Gastroesophageal sphincter (tissue), 3 donors: ENCODE results near the gene HNRNPH2.

Source experiments
- CTCF ChIP-seq, 4 experiments: fragments of 200-600 bp in 2 of 4; fragments of 450-650 bp in 2 of 4; sonication (generic) in 1 of 4; IDR thresholded peaks; one replicate each; pipeline ENCODE4 v1.5.1; 2017 to 2019; ENCODE audit warnings: antibody characterized with exemption in 4 of 4, mild to moderate bottlenecking in 2 of 4, moderate library complexity in 2 of 4
- POLR2A ChIP-seq, 2 donors: fragments of 450-650 bp; IDR thresholded peaks; one replicate each; pipeline ENCODE4 v1.6.1; 2017; ENCODE audit warnings: antibody characterized with exemption in 2 of 2, mild to moderate bottlenecking in 2 of 2, moderate library complexity in 1 of 2
- POLR2AphosphoS5 ChIP-seq: sonication (generic); formaldehyde crosslinking; IDR thresholded peaks from one replicate; pipeline ENCODE4 v1.6.1; 2017; ENCODE audit warnings: antibody characterized with exemption

- TF ChIP-seq CTCF (IDR thresholded peaks at IDR 0.05) (no peak), POLR2A (IDR thresholded peaks at IDR 0.05) (no peak), POLR2AphosphoS5 (no peak)
These were observed 19.4 kb upstream of the HNRNPH2 start for GRCh38 chrX:101388604-101389003.
